Measurements from ENCODE around the gene VIPAS39.

DNA sequence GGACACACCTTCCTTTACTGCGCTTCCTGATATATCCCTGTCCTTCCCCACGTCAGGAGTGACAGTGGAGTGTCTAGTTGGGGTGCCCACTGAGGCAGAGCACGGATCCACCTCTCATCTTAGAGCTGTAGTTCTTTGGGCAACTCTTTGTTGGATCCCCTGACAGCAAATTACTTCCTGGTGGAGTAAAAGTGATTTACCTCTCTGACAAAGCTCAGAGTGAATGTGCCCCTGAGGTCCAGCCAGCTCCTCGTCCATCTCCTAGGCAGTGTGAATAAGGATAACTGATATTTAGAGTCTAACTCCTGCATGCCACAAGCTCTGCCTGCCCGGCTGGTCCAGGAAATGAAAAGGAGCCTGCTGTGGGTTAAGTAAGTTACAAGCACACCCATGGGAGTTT, 16.5 kb upstream of the VIPAS39 start:
- TF ChIP-seq, protein P1, sequence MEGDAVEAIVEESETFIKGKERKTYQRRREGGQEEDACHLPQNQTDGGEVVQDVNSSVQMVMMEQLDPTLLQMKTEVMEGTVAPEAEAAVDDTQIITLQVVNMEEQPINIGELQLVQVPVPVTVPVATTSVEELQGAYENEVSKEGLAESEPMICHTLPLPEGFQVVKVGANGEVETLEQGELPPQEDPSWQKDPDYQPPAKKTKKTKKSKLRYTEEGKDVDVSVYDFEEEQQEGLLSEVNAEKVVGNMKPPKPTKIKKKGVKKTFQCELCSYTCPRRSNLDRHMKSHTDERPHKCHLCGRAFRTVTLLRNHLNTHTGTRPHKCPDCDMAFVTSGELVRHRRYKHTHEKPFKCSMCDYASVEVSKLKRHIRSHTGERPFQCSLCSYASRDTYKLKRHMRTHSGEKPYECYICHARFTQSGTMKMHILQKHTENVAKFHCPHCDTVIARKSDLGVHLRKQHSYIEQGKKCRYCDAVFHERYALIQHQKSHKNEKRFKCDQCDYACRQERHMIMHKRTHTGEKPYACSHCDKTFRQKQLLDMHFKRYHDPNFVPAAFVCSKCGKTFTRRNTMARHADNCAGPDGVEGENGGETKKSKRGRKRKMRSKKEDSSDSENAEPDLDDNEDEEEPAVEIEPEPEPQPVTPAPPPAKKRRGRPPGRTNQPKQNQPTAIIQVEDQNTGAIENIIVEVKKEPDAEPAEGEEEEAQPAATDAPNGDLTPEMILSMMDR (IDR thresholded peaks at IDR 0.05) = no peak
- no peak for TF ChIP-seq POLR2A (IDR thresholded peaks at IDR 0.05)
